SK-N-MC (cell line): Measurements from ENCODE around the gene RBPJL.

Source experiments
- EZH2 ChIP-seq: fragments of 200-600 bp; sonication (generic); IDR thresholded peaks from one replicate; pipeline ENCODE4 v1.6.1; 2017; ENCODE audit warnings: antibody characterized with exemption
- FOXP2 ChIP-seq: optimal IDR thresholded peaks from 2 replicates; pipeline ENCODE3; 2011; ENCODE audit warnings: mild to moderate bottlenecking, moderate library complexity; ENCODE audit not compliant: insufficient read depth; ENCODE audit errors: extremely low read length, control extremely low read depth
- POLR2AphosphoS5 ChIP-seq: IDR thresholded peaks from 2 replicates; pipeline ENCODE4 v1.6.1; 2012; ENCODE audit warnings: mild to moderate bottlenecking, low read depth, low read length, borderline replicate concordance

DNA sequence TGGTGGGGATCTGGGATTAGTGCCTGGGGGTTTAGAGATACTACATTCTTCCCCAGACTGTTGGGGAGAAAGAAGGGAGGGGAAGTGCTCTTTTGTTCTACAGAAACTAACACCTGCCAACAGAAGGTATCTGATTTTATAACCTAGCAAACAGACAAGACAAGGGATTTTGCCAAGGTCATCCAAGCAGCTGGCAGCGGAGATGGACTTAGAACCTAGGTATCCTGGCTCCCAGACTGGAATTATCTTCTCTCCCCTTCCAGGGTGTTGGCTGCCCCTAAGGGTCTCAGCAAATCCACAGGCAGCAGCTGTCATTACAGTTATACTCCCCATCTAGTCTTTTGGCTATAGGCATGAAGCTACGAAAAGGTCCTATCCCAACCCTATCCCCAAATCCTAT, 33.2 kb downstream of the RBPJL start:
- TF ChIP-seq POLR2AphosphoS5 (no peak), EZH2 (no peak), FOXP2 (no peak)
